SH-SY5Y (cell line): ENCODE results near the gene TMPO.
A peak's percentile ranks its signal among the peaks of the same experiment; 100 is the strongest.

ENCODE experiments used
- GATA2 ChIP-seq: IDR thresholded peaks from 2 replicates; pipeline ENCODE4 v1.6.1; 2011; ENCODE audit warnings: mild to moderate bottlenecking, low read depth, low read length
- GATA3 ChIP-seq: IDR thresholded peaks from 2 replicates; pipeline ENCODE4 v1.6.1; 2011; ENCODE audit warnings: low read depth, mild to moderate bottlenecking, low read length, moderate library complexity

TMPO gene

DNA sequence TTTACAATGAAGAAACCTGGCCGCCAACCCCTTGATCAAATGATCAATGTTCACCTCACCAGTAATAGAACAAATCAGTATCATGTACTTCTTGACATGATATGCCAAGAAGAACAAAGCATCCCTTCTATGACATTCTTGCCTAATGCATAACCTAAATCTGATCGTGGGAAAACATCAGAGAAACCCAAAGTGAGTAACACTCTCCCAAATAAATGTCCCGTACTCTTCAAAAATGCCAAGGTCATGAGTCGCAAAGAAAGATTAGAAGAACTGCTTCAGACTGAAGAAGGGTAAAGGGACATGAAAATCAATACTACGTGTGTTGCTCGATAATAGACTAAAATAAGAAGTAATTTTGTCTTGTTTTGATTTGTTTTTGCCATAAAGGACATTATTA lies 66.7 kb downstream of the TMPO start:
- no peak for TF ChIP-seq GATA2
- TF ChIP-seq GATA3: no peak

DNA sequence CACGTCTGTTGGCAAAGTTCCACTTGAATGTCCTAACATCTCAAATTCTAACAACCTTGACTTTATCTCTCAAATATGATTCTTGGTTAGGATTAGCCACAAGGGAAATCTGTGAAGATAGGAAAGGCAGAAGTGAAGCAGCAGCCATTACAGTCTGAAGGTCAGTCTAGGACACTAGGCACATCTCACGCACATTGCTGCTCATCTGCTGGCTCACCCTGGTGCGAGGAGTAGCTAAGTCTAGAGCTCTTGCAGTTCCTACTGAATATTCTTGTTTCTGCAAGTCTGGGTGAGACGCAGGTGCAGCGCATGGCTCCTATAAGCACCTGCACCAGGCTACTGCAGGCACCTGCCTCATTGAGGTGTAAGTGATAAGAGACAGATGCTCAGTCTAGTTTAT lies 71.7 kb downstream of the TMPO start:
- TF ChIP-seq GATA3 (no peak), GATA2 (no peak)

DNA sequence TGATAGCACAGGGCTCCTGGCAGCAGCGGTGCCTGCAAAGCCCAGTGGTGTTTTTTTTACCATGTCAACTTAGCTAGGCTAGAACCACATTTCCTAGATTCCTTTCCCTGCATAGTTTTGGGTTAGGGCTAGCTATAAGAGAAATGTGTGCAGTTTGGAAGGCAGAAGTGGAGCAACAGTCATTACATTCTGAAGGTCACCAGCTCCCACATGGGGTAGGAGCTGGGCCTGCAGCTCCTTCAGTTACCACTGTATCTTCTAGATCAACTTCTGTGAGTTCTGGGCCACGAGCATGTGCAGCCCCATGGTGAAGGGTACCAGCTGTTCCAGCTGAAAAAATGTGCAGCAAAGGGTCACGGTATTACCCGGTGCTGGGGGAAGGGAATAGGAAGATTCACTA lies 75.8 kb downstream of the TMPO start:
- TF ChIP-seq GATA2: no peak
- TF ChIP-seq GATA3: no peak

DNA sequence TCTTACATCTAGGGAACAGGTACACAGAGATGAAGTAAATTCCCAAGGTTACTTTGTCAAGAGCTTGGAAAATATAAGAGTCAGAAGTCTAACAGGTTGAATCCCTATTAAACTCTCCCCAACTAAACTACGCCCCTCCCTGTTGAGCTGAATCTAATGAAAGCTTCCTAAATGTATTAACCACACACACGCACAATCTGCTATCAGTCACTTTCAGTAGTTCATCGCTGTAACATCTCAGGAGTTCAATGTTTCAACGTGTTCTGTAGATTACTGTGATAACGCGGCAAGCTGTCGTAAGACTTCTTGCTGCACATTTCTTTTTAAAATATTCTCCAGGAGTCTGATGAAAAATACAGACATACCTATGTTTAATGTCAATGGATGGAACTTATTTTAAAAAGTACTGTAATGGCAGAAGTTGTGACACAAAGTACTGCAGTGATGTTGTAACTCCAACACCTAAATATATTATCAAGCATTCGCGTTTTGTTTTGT lies 77.5 kb downstream of the TMPO start:
- TF ChIP-seq GATA3 (peak; percentile 48; the same call in 1 of the 2 replicates), GATA2 (peak; percentile 47; the same call in 1 of the 2 replicates)

DNA sequence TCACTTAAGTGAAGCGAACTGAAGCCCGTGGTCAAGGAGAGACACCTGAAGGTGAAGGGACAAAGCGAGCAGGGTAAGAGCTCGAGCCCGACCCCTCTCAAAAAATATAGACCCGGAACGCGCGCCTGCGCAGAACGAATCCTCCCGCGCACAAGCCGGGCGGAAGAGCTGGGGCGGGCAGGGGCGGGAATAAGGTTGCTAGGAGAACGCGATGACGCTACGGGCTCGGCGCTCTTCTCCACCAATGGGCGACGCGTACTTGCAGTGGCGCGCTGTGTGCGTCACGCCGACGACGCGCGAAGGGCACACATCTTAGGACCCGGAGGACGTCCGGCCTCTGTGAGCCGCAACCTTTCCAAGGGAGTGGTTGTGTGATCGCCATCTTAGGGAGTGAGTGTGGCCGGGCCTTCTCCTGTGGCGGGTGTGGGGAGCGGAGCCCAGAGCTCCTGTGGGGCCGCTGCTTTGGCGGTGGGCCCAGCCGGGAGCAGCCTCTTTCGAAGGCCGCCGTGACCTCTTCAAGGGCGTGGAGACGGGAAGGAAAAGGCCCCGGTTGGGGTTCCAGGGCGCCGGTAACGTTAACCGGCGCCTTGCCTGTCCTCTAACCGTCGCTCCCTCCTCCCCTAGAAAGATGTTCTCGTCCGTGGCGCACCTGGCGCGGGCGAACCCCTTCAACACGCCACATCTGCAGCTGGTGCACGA lies 78.1 kb downstream of the TMPO start, which contains the start of gene SLC25A3:
SLC25A3 (plus strand) TSS at position 336 of the 699 bp plus-strand sequence; CDS start at position 629, 293 bp downstream.
- no peak for TF ChIP-seq GATA3
- no peak for TF ChIP-seq GATA2

DNA sequence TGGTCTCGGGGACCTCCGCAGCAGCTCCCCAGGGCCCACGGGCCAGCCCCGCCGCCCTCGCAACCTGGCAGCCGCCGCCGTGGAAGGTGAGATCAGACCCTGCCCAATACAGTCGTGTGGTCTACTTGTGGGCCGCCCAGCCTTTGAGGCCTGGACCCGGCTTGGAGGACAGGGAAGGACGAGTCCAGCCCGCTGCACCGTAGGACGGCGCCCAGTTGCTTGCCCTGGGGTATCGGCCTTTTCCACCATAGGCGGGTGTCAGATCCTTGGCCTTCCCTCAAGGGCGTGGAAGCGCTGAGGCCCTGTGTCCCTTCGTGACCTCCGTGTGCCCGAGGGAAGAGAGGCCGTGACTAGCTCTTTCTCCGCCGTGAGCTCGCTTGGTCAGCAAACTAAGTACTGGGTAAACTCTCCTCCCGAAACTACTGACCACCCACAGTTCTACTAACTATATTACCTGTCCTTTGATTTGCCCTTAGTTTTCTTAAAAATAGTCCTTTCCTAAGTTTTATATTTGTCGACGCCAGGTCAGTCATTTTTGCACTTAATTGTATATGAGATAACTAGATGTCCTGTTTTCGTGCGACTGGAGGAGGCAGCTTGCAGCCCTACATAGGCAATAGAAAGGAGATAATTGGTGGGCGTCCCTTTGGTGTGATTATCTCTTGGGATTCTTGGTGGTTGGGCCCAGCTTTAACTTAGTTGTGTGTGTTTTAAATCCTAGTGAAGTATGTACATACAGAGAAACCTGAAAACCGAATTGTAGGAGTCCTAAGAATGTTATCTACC lies 78.9 kb downstream of the TMPO start:
- no peak for TF ChIP-seq GATA2
- TF ChIP-seq GATA3: no peak

DNA sequence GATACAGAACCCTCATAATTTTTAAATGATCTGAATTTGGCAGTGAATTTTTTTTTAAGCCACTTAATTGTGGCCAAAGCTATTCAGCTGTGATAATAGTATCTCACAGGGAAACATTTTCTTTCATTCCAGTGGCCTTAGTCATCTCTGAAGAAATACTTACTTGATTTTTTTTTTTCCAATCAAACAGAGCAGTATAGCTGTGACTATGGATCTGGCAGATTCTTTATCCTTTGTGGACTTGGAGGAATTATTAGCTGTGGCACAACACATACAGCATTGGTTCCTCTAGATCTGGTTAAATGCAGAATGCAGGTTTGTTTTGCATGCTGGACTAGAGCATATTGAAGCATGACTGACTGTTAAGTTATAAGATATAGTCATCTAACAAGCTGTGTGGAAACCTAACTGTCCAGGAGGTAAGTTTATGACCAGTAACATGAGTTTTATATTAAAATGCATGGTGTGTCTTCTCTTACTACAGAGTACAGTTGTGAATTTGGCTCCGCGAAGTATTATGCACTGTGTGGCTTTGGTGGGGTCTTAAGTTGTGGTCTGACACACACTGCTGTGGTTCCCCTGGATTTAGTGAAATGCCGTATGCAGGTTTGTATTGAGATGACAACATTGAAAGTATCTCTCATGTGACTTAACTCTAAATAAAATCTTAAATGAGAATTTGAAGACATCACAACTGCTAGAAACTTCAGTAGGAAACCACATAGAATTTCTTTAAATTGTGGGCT lies 80.0 kb downstream of the TMPO start:
- no peak for TF ChIP-seq GATA3
- no peak for TF ChIP-seq GATA2
